Lung (tissue), 12 donors: ENCODE measurements around the gene MAGI3. TPM values are rescaled to one million over a fixed set of nuclear protein-coding genes. Genes with fewer than 3 reads are reported as not detected.

Experiments
- ATAC-seq: fragments of 200-7000 bp; cut with Tn5 transposase; one replicate; pipeline ENCODE4 v1.9.1; 2020; ENCODE audit warnings: moderate number of reproducible peaks; ENCODE audit not compliant: insufficient read depth, low FRiP score
- DNase-seq, 3 donors: peaks; one replicate each; pipeline ENCODE4 v3.0.0-alpha.2; 2013 to 2017
- H3K27ac ChIP-seq, 2 donors: one replicate each; pipeline ENCODE4 v1.5.1; 2013; ENCODE audit warnings: mild to moderate bottlenecking in 2 of 2, moderate library complexity in 2 of 2, control low read depth in 1 of 2, inconsistent platforms in 1 of 2, low read depth in 1 of 2, low read length in 1 of 2
- H3K27me3 ChIP-seq, 3 donors: one replicate each; pipeline ENCODE4 v1.5.1; 2013; ENCODE audit warnings: low read length in 2 of 3; ENCODE audit not compliant: control insufficient read depth in 3 of 3, insufficient read depth in 3 of 3
- H3K36me3 ChIP-seq, 4 donors: one replicate each; pipeline ENCODE4 v1.5.1; 2013; ENCODE audit warnings: low read length in 4 of 4, mild to moderate bottlenecking in 1 of 4, moderate library complexity in 1 of 4; ENCODE audit not compliant: control insufficient read depth in 4 of 4, insufficient read depth in 4 of 4
- H3K4me1 ChIP-seq, 5 donors: one replicate each; pipeline ENCODE4 v1.5.1; 2013; ENCODE audit warnings: low read length in 5 of 5, mild to moderate bottlenecking in 2 of 5, moderate library complexity in 1 of 5; ENCODE audit not compliant: control insufficient read depth in 5 of 5, insufficient read depth in 5 of 5
- H3K4me3 ChIP-seq: one replicate; pipeline ENCODE4 v1.5.1; 2013; ENCODE audit warnings: mild to moderate bottlenecking, control low read depth, moderate library complexity
- H3K9ac ChIP-seq, 2 donors: one replicate each; pipeline ENCODE4 v1.5.1; 2013; ENCODE audit warnings: low read length in 2 of 2, control low read depth in 1 of 2; ENCODE audit not compliant: insufficient read depth in 1 of 2
- H3K9me3 ChIP-seq, 4 donors: one replicate each; pipeline ENCODE4 v1.5.1; 2013; ENCODE audit warnings: low read length in 3 of 4, mild to moderate bottlenecking in 1 of 4, moderate library complexity in 1 of 4; ENCODE audit not compliant: control insufficient read depth in 4 of 4, insufficient read depth in 3 of 4
- WGBS, 2 donors: extraction: QIAGEN DNeasy Blood & Tissue Kit; methylation state at CpG; one replicate each; pipeline ENCODE4 v1.1.7; 2013; 5-methylcytosine and 5-hydroxymethylcytosine counted together
- polyA plus RNA-seq, 2 donors: library from polyadenylated mRNA; stranded (reverse); fragments of 200-250 nt; gene quantifications; one replicate each; pipeline ENCODE4 v1.2.1, GENCODE V29; 2013
- total RNA-seq, 2 donors: library from RNA; depleted of rRNA in 1 of 2; stranded (reverse); fragments of >200 nt in 1 of 2; gene quantifications; one replicate each; pipeline ENCODE4 v1.2.1, GENCODE V29; 2014 to 2021
- TF ChIP-seq, protein P1 (sequence below): IDR thresholded peaks from 2 replicates; pipeline ENCODE4 v1.5.1; 2012; ENCODE audit warnings: mild to moderate bottlenecking; ENCODE audit errors: control extremely low read depth, extremely low read depth
- donor health status: control.
- donor health status: control.
- donor health status: Bipolar disorder and iron deficiency.
- donor health status: healthy.
- donor health status: DM: yes; HTN: yes; CAD: no.

MAGI3 gene
- total and polyA plus RNA-seq, 4 donors = 7.5 to 137 (median 35.5) TPM

DNA sequence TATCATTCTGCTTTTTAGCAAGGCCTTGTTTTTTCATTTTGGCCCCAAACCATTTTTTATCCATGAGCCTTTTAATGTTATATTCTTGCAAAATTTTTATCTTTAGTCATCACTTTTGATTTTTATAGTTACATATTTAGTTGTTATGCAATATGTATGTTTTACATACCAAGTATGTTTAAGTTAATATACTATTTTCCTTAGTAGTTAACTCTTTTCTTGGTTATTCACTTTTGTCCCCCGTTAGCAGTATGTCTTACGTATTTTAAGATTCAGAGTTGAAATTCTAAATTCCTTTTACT, 44.5 kb downstream of the MAGI3 start:
- no peak overlapping the region for H3K27ac ChIP-seq
- DNase-seq (peak in 2 of 3 donors; percentile 18 to 50), ATAC-seq (no peak)
- TF ChIP-seq, protein P1, sequence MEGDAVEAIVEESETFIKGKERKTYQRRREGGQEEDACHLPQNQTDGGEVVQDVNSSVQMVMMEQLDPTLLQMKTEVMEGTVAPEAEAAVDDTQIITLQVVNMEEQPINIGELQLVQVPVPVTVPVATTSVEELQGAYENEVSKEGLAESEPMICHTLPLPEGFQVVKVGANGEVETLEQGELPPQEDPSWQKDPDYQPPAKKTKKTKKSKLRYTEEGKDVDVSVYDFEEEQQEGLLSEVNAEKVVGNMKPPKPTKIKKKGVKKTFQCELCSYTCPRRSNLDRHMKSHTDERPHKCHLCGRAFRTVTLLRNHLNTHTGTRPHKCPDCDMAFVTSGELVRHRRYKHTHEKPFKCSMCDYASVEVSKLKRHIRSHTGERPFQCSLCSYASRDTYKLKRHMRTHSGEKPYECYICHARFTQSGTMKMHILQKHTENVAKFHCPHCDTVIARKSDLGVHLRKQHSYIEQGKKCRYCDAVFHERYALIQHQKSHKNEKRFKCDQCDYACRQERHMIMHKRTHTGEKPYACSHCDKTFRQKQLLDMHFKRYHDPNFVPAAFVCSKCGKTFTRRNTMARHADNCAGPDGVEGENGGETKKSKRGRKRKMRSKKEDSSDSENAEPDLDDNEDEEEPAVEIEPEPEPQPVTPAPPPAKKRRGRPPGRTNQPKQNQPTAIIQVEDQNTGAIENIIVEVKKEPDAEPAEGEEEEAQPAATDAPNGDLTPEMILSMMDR = no peak
- H3K4me3 ChIP-seq = no peak overlapping the region
- 89 to 94% methylated on average over 2 of the region's 2 CpGs for WGBS, 2 donors
- H3K9me3 ChIP-seq = no peaks in the 10 kb centered on the region
- no peaks in the 10 kb centered on the region for H3K27me3 ChIP-seq
- H3K4me1 ChIP-seq = peaks cover 0 to 13% (median 1%) of the 10 kb centered on the region in 5 donors
- H3K36me3 ChIP-seq = no peaks in the 10 kb centered on the region
- H3K9ac ChIP-seq = no peak overlapping the region

DNA sequence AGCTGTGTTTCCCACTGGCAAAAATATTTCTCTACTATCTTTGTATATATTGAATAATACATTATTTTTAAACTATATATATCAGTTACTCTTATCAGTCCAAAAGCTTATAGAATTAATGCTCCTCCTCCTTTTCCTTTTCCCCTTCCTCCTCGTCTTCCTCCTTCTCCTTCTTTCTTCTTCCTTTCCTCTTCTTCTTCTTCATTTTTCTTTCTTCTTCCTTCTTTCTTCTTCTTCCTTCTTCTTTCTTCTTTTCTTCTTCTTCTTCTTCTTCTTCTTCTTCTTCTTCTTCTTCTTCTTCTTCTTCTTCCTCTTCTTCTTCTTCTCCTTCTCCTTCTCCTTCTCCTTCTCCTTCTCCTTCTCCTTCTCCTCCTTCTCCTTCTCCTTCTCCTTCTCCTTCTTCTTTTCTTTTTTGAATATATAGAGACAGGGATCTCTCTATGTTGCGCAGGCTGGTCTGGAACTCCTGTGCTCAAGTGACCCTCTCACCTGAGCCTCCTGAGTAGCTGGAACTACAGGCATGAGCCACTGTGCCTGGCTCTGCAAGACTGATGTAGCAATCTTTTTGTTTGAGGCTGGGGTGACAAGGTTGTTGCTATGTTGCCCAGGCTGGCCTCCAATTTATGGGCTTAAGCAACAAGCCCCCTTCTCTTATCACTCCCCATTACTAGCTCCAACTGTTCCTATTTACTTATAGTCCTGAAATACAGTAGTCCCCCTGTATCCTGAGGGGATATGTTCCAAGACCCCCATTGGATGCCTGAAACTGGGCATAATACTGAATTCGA, 47.4 kb downstream of the MAGI3 start:
- no peak for DNase-seq
- no peak for ATAC-seq
- TF ChIP-seq, protein P1 = no peak

DNA sequence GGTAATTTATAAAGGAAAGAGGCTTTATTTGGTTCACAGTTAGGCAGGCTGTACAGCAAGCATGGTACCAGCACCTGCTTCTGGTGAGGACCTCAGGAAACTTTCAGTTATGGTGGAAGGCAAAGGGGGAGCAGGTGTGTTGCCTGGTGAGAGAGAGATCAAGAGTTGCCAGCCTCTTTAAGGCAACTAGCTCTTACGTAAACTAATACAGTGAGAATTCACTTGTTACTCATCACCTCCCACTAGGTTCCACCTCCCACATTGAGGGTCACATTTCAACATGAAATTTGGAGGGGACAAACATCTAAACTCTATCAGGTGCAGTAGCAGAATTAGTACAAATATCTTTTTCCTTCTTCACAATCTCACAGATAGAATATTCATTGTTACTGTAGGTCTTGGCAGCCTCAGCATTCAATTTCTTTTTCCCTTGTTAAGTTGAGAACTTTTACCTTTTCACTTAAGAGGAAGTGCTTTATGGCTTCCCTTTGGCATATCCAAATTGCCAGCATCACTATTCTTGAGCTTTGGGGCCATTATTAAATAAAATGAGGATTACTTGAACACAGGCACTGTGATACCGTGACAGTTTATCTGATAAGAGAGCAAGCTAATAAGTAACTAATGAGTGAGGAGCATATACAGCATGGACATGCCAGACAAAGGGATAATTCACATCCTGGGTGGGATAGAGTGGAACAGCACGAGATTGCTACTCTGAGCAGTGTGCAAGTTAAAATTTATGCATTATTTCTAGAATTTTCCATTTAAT, 48.4 kb downstream of the MAGI3 start:
- WGBS, 2 donors = 78 to 95% methylated on average over 3 of the region's 3 CpGs
- no peak for ATAC-seq

More for the DNA sequence above, 47.4 kb downstream of the MAGI3 start:
- H3K36me3 ChIP-seq = no peaks in the 10 kb centered on the region
- H3K27me3 ChIP-seq = no peaks in the 10 kb centered on the region
- H3K9me3 ChIP-seq = no peaks in the 10 kb centered on the region
- H3K9ac ChIP-seq = no peak overlapping the region
- H3K27ac ChIP-seq = no peak overlapping the region
- peaks cover 0 to 13% (median 1%) of the 10 kb centered on the region in 5 donors for H3K4me1 ChIP-seq
- no peak overlapping the region for H3K4me3 ChIP-seq
- WGBS, 2 donors = 93 to 94% methylated on average over 3 of the region's 3 CpGs

More for the DNA sequence above, 48.4 kb downstream of the MAGI3 start:
- H3K4me1 ChIP-seq = peaks cover 0 to 13% (median 1%) of the 10 kb centered on the region in 5 donors
- no peak overlapping the region for H3K9ac ChIP-seq
- no peaks in the 10 kb centered on the region for H3K27me3 ChIP-seq
- H3K27ac ChIP-seq = no peak overlapping the region
- no peak for DNase-seq
- H3K4me3 ChIP-seq = no peak overlapping the region
- H3K36me3 ChIP-seq = no peaks in the 10 kb centered on the region
- TF ChIP-seq, protein P1 = no peak
- no peaks in the 10 kb centered on the region for H3K9me3 ChIP-seq
